ENCODE results near the gene PSPN. TPM values are rescaled to one million over a fixed set of nuclear protein-coding genes. Genes with fewer than 3 reads are reported as not detected.

The PSPN gene
- total and polyA plus RNA-seq, 8 donors: 0.64 to 1.4 (median 0.92) TPM

GRCh38 chr19:6393983-6394412 lies 18.3 kb upstream of the PSPN start:
- Histone ChIP-seq H3K27me3 (no peaks in the 10 kb centered on the region), H3K36me3 (peaks cover 0 to 6% (median 3%) of the 10 kb centered on the region in 3 donors), H3K4me3 (peak overlapping the region; percentile 64 to 87 (median 84)), H3K4me1 (peaks cover 0 to 6% (median 0%) of the 10 kb centered on the region in 3 donors), H3K27ac (peak overlapping the region; percentile 84 to 94 (median 90)), H3K9me3 (no peaks in the 10 kb centered on the region)
- 28 to 29% methylated on average over 14 of the region's 14 CpGs for WGBS, 2 donors
- no peak for TF ChIP-seq CTCF (IDR thresholded peaks at IDR 0.05)
- FAIRE-seq: no peak
- peak in 1 of 6 donors; percentile 86 for DNase-seq
- ATAC-seq: no peak
- intact Hi-C loops (cut with DNase I): no loop called here

DNA sequence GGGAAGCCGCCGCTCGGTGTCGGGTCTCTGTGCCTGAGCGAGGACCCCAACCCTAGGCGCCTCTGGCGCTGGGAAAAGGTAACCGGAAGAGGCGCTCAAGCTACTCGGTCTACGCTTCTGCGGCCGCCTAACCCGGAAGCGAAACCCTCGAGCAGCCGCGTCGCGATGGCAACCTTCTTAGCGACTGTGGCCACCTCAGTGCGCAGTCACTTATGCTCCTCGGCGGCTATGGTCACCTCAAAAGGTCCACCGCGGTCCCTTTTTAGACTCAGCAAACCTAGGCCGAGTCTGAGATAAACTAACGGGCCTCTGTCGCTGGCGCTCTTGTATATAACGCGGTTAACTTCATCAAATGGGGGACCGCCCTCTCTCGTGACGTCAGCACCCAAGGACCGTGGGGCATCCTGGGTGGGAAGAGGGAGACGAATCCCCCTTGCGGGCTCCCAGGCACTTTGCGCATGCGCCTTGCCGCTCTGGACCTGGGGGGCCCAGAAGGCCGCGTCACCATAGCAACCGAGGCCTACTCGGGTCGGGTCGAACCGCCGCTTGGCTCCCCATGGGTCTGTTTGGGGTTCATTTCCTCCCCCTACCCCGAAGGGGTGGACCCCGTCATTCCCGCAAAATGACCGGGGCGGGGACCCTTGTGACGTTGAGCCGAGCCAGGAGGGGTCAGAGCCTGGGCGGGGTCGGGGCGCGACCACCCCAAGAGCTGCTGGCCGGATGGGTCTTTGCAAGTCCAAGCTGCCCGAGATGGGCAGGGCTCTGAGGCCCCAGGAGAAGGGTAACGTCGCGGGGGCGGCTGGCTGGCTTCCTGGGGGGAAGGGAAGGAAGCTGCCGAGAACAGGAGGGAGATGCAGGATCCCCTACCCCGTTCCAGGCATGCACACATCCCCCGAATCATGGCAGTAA lies 17.6 kb upstream of the PSPN start, which contains the start of gene GTF2F1:
TSS of gene GTF2F1 (minus strand) at position 91 of the 909 bp plus-strand sequence. CDS start 169 bp downstream, outside the sequence.
- peak within 1 kb of the TSS; percentile 64 to 87 (median 84) for H3K4me3 ChIP-seq
- TF ChIP-seq CTCF (IDR thresholded peaks at IDR 0.05): no peak
- WGBS, 2 donors: 0% methylated on average over 63 to 69 of the region's 69 CpGs
- peaks cover 0 to 6% (median 0%) of the 10 kb centered on the region in 3 donors for H3K4me1 ChIP-seq
- ATAC-seq: peak; percentile 90 to 95 (median 92)
- intact Hi-C loops (cut with DNase I): no loop called here
- peaks cover 0 to 13% (median 10%) of the 10 kb centered on the region in 3 donors for H3K36me3 ChIP-seq
- no peaks in the 10 kb centered on the region for H3K9me3 ChIP-seq
- FAIRE-seq: no peak
- peak within 1 kb of the TSS; percentile 84 to 94 (median 90) for H3K27ac ChIP-seq
- peak; percentile 87 to 96 (median 91) for DNase-seq
- H3K27me3 ChIP-seq: no peaks in the 10 kb centered on the region

GRCh38 chr19:6392221-6393073 lies 16.7 kb upstream of the PSPN start:
- ATAC-seq: no peak
- Histone ChIP-seq H3K27me3 (no peaks in the 10 kb centered on the region), H3K9me3 (no peaks in the 10 kb centered on the region), H3K27ac (peak overlapping the region; percentile 84 to 94 (median 90)), H3K4me3 (peak overlapping the region; percentile 64 to 87 (median 84)), H3K4me1 (peaks cover 0 to 6% (median 0%) of the 10 kb centered on the region in 3 donors), H3K36me3 (peaks cover 0 to 22% (median 15%) of the 10 kb centered on the region in 3 donors)
- TF ChIP-seq CTCF (IDR thresholded peaks at IDR 0.05): no peak
- 6 to 8% methylated on average over 26 to 30 of the region's 30 CpGs for WGBS, 2 donors
- DNase-seq: no peak
- FAIRE-seq: no peak
- intact Hi-C loops (cut with DNase I): no loop called here

- no peak overlapping the region for H3K4me3 ChIP-seq
- WGBS, 2 donors: 94 to 95% methylated on average over 19 of the region's 19 CpGs
- no peaks in the 10 kb centered on the region for H3K27me3 ChIP-seq
- DNase-seq: no peak
- peaks cover 5 to 52% (median 44%) of the 10 kb centered on the region in 3 donors for H3K36me3 ChIP-seq
- H3K9me3 ChIP-seq: no peaks in the 10 kb centered on the region
- H3K4me1 ChIP-seq: peaks cover 0 to 5% (median 0%) of the 10 kb centered on the region in 3 donors
- no peak for ATAC-seq
- intact Hi-C loops (cut with DNase I): no loop called here
- FAIRE-seq: no peak
- TF ChIP-seq CTCF (IDR thresholded peaks at IDR 0.05): no peak
- H3K27ac ChIP-seq: no peak overlapping the region
Observed at GRCh38 chr19:6387372-6387771, 11.6 kb upstream of the PSPN start.

Measured in pancreas (tissue), 10 donors.